ENCODE measurements around the gene MAB21L4.

GRCh38 chr2:240839152-240840143 lies 56.5 kb downstream of the MAB21L4 start:
- no peak for TF ChIP-seq POLR2A (IDR thresholded peaks at IDR 0.05)
- TF ChIP-seq CTCF (IDR thresholded peaks at IDR 0.05): no peak
- no peak for TF ChIP-seq EP300 (IDR thresholded peaks at IDR 0.05; ENCODE audit: low read depth)

All from transverse colon (tissue), 3 donors.